Smooth muscle cell (in vitro differentiated cells): Measurements from ENCODE around the gene NUP62. TPM values are rescaled to one million over a fixed set of nuclear protein-coding genes. Genes with fewer than 3 reads are reported as not detected.

ENCODE experiments used
- DNase-seq: peaks from one replicate; lab custom pipeline; 2025; ENCODE audit not compliant: unreplicated experiment; lab: John Stamatoyannopoulos, UW
- H2AFZ ChIP-seq: fragments of 200-600 bp; sonication (generic); 2 replicates; pipeline ENCODE4 v1.6.0; 2016; ENCODE audit warnings: antibody characterized with exemption, low read depth, mild to moderate bottlenecking
- H3F3A ChIP-seq: fragments of 200-600 bp; sonication (generic); 2 replicates; pipeline ENCODE4 v1.6.0; 2017; ENCODE audit warnings: antibody characterized with exemption, low read depth
- H3K27ac ChIP-seq: fragments of 200-600 bp; sonication (generic); 2 replicates; pipeline ENCODE4 v1.5.1; 2016; ENCODE audit warnings: low read depth, mild to moderate bottlenecking
- H3K27me3 ChIP-seq: fragments of 200-600 bp; sonication (generic); 2 replicates; pipeline ENCODE4 v1.6.1; 2016; ENCODE audit warnings: low read depth, mild to moderate bottlenecking
- H3K36me3 ChIP-seq: fragments of 200-600 bp; sonication (generic); 2 replicates; pipeline ENCODE4 v1.5.1; 2016; ENCODE audit warnings: low read depth
- H3K4me1 ChIP-seq: fragments of 200-600 bp; sonication (generic); 2 replicates; pipeline ENCODE4 v1.5.1; 2016; ENCODE audit warnings: low read depth
- H3K4me2 ChIP-seq: fragments of 200-600 bp; sonication (generic); 2 replicates; pipeline ENCODE4 v1.6.0; 2016; ENCODE audit warnings: mild to moderate bottlenecking
- H3K4me3 ChIP-seq: fragments of 200-600 bp; sonication (generic); 2 replicates; pipeline ENCODE4 v1.5.1; 2016; ENCODE audit warnings: mild to moderate bottlenecking
- H3K79me2 ChIP-seq: fragments of 200-600 bp; sonication (generic); 2 replicates; pipeline ENCODE4 v1.6.0; 2016; ENCODE audit warnings: low read depth, mild to moderate bottlenecking
- H3K9ac ChIP-seq: fragments of 200-600 bp; sonication (generic); 2 replicates; pipeline ENCODE4 v1.6.0; 2016; ENCODE audit warnings: low read depth
- H3K9me3 ChIP-seq: fragments of 200-600 bp; sonication (generic); replicated peaks from 2 replicates; pipeline ENCODE4 v1.5.1; 2016; ENCODE audit warnings: low read depth
- H4K20me1 ChIP-seq: fragments of 200-600 bp; sonication (generic); 2 replicates; pipeline ENCODE4 v1.6.0; 2016; ENCODE audit warnings: low read depth
- WGBS: methylation state at CpG from one replicate; pipeline ENCODE4 v1.1.7; 2016; ENCODE audit warnings: low lambda C conversion rate; 5-methylcytosine and 5-hydroxymethylcytosine counted together
- polyA plus RNA-seq: library from polyadenylated mRNA; unstranded; fragments of >200 nt; fragmentation: Nextera tagmentation; extraction: Ambion mirVana; gene quantifications from 2 replicates; pipeline ENCODE4 v1.2.1, GENCODE V29; 2016
- total RNA-seq: library from RNA; depleted of rRNA; stranded (reverse); fragments of >200 nt; gene quantifications from 2 replicates; pipeline ENCODE4 v1.2.3, GENCODE V29; 2014
- TF ChIP-seq, protein P1 (sequence below): fragments of 200-600 bp; sonication (generic); IDR thresholded peaks from 2 replicates; pipeline ENCODE4 v1.5.1; 2017; ENCODE audit warnings: borderline replicate concordance, mild to moderate bottlenecking, antibody characterized with exemption; ENCODE audit not compliant: insufficient read depth, poor library complexity, severe bottlenecking

Gene NUP62
- total and polyA plus RNA-seq, 2 experiments from 2014 or later: 24.2 to 29.5 TPM

DNA sequence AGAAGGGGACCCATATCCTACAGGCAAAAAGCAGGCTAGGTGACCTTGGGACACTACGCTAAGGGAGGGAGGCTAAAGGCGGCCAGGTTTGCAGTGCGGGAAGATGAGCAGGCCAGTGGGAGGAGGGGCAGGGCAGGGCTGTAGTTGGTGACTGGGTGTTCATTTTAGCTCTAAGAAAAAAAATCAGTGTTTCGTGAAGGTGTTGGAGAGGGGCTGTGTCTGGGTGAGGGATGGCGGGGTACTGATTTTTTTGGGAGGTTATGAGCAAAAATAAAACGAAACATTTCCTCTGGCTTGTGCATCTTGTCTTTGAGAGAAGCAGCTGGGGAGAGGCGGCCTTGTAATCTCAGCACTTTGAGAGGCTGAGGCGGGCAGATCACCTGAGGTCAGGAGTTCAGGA is 4.3 kb upstream of the NUP62 start:
- H3K27me3 ChIP-seq: no peaks in the 10 kb centered on the region
- no peak overlapping the region for H3K4me2 ChIP-seq
- H4K20me1 ChIP-seq: peaks cover 7% of the 10 kb centered on the region
- H3K4me1 ChIP-seq: no peaks in the 10 kb centered on the region
- H3K9me3 ChIP-seq: no peaks in the 10 kb centered on the region
- no peak overlapping the region for H3K27ac ChIP-seq
- 97% methylated on average over 8 of the region's 8 CpGs for WGBS
- TF ChIP-seq, protein P1, sequence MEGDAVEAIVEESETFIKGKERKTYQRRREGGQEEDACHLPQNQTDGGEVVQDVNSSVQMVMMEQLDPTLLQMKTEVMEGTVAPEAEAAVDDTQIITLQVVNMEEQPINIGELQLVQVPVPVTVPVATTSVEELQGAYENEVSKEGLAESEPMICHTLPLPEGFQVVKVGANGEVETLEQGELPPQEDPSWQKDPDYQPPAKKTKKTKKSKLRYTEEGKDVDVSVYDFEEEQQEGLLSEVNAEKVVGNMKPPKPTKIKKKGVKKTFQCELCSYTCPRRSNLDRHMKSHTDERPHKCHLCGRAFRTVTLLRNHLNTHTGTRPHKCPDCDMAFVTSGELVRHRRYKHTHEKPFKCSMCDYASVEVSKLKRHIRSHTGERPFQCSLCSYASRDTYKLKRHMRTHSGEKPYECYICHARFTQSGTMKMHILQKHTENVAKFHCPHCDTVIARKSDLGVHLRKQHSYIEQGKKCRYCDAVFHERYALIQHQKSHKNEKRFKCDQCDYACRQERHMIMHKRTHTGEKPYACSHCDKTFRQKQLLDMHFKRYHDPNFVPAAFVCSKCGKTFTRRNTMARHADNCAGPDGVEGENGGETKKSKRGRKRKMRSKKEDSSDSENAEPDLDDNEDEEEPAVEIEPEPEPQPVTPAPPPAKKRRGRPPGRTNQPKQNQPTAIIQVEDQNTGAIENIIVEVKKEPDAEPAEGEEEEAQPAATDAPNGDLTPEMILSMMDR: no peak
- peaks cover 17% of the 10 kb centered on the region for H3F3A ChIP-seq
- no peaks in the 10 kb centered on the region for H3K36me3 ChIP-seq
- H3K79me2 ChIP-seq: no peaks in the 10 kb centered on the region
- no peak overlapping the region for H2AFZ ChIP-seq
- no peak for DNase-seq
- no peak overlapping the region for H3K4me3 ChIP-seq
- H3K9ac ChIP-seq: no peak overlapping the region

DNA sequence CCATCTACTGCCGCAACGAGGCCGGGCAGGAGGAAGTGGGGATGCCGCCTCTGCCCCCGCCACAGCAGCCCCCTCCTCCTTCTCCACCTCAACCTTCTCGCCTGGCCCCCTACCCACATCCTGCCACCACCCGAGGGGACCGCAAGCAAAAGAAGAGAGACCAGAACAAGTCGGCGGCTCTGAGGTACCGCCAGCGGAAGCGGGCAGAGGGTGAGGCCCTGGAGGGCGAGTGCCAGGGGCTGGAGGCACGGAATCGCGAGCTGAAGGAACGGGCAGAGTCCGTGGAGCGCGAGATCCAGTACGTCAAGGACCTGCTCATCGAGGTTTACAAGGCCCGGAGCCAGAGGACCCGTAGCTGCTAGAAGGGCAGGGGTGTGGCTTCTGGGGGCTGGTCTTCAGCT is 3.4 kb upstream of the NUP62 start:
- Histone ChIP-seq H3K4me1 (peaks cover 3% of the 10 kb centered on the region), H4K20me1 (peaks cover 9% of the 10 kb centered on the region), H3K79me2 (peaks cover 4% of the 10 kb centered on the region), H2AFZ (no peak overlapping the region), H3K9ac (no peak overlapping the region), H3K4me2 (no peak overlapping the region), H3K4me3 (no peak overlapping the region), H3K9me3 (no peaks in the 10 kb centered on the region), H3K27me3 (no peaks in the 10 kb centered on the region), H3K27ac (no peak overlapping the region), H3F3A (peaks cover 18% of the 10 kb centered on the region), H3K36me3 (no peaks in the 10 kb centered on the region)
- DNase-seq: no peak
- 94% methylated on average over 20 of the region's 25 CpGs for WGBS
- TF ChIP-seq, protein P1: no peak

DNA sequence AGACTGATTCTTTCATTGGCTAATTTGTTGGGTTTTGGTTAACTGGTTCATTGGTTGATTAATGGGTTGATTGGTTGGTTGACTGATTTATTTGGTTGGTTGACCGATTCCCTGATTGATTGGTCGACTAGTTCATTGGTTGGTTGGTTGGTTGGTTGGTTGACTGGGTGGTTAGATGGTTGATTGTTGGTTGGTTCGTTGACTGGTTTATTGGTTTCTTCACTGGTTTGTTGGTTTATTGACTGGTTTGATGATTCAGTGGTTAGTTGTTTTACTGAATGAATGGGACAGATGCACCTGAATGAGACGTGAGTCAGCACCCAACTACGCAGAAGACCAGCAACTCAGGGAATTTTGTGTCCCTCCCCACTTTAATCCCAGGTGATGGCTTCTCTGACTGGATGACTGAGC is 2.7 kb upstream of the NUP62 start:
- Histone ChIP-seq H3K79me2 (peaks cover 11% of the 10 kb centered on the region), H3K4me1 (peaks cover 3% of the 10 kb centered on the region), H3F3A (peaks cover 18% of the 10 kb centered on the region), H3K4me3 (no peak overlapping the region), H4K20me1 (peaks cover 16% of the 10 kb centered on the region), H3K27me3 (no peaks in the 10 kb centered on the region), H3K4me2 (no peak overlapping the region), H3K9me3 (no peaks in the 10 kb centered on the region), H2AFZ (no peak overlapping the region), H3K36me3 (no peaks in the 10 kb centered on the region), H3K27ac (no peak overlapping the region), H3K9ac (no peak overlapping the region)
- 85% methylated on average over 5 of the region's 5 CpGs for WGBS
- TF ChIP-seq, protein P1: no peak
- DNase-seq: no peak

DNA sequence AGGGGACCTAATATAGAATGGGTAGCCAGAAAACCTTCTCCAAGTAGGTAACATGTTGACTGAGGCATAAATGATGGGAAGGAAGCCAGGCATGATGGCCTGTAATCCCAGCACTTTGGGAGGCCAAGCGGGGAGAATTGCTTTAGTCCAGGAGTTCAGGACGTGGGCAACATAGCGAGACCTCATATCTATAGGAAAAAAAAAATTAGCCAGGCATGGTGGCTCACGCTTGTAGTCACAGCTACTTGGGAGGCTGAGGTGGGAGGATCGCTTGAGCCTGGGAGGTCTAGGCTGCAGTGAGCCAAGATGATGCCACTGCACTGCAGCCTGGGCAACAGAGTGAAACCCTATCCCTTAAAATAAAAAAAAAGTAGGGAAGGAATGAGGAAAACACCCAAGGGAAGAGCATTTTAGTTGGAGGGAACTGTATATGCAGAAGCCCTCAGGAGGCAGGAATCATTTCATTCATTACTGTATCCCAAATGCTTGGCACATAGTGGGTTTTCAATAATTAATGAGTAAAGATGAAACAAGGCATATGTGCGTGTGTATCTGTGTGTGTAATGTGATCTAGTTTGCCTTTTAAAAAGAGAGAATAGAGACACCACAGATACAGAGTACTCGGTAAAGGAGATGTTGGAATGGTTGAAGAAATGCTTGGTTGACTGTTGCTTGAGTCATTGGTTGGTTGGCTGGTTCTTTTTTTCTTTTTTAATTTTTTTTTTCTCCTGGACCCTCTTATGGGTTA is 2.2 kb upstream of the NUP62 start:
- peaks cover 17% of the 10 kb centered on the region for H3K79me2 ChIP-seq
- no peak for DNase-seq
- no peaks in the 10 kb centered on the region for H3K27me3 ChIP-seq
- no peak overlapping the region for H2AFZ ChIP-seq
- no peak overlapping the region for H3K4me3 ChIP-seq
- H3K9ac ChIP-seq: no peak overlapping the region
- H3K36me3 ChIP-seq: no peaks in the 10 kb centered on the region
- TF ChIP-seq, protein P1: no peak
- H3K9me3 ChIP-seq: no peaks in the 10 kb centered on the region
- peaks cover 21% of the 10 kb centered on the region for H4K20me1 ChIP-seq
- H3K4me2 ChIP-seq: no peak overlapping the region
- peaks cover 3% of the 10 kb centered on the region for H3K4me1 ChIP-seq
- peaks cover 18% of the 10 kb centered on the region for H3F3A ChIP-seq
- H3K27ac ChIP-seq: no peak overlapping the region
- WGBS: 96% methylated on average over 7 of the region's 7 CpGs
